Non-pigmented ciliary epithelial cell (primary cell): ENCODE data around the gene SLC10A2.

Experiments
- DNase-seq: peaks from one replicate; pipeline ENCODE4 v3.0.0-alpha.2; 2010; ENCODE audit warnings: low read depth

Gene SLC10A2

DNA sequence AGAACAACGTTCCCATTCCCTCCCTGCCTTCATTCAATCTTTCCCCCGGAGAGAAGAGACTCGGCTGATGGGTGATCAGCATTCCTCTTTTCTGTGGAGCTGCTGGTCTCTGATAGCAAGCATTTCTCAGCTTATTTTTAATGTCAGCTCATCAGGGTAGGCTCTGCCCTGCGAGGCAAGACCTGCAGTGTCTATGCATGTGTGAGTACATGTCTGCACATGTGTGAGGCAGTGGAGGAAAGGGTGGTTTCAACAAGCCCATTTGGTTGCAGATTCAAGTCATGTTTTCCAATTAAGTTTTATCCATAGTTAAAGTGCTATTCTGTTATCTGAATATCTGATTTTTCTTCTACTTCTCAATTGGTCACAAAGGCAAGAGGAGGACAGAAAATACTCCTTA lies 19.5 kb downstream of the SLC10A2 start:
- no peak for DNase-seq

DNA sequence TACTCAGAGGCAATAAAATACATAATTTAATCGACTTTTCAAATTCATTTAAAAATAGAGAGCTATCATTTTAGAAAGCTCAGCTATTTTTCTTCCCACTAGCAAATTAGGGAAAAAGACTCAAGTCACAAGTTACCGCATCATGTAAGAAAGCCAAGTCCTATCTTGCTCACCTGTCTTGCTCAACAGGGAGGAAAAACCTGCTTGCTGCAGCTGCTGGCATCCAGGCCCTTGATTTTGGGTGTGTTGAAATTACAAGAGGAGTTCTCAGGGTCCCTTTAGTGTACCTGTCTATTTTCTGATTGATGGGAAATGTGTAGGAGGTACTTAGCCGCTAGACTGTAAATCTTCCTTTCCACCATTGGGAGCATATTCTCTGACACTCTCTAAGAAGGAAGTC lies 22.2 kb downstream of the SLC10A2 start:
- DNase-seq, result no peak

DNA sequence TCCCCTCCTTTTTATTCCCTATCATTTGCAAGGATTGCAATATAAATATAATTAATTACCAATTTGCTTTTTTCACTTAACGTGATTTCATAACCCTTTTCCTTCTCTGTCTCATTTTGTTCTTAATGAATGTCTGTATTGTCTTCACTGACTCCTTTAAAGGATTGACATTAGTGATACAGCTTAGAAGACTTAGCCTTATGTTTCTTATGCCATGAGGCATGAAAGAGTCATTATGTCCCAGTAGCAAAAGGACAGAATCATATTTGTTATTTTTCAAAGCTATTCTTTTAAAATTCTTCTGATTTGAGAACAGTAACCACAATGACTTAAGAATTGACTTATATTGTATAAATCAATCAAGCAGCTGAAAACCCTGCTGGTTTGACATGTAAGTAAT lies 26.2 kb downstream of the SLC10A2 start:
- no peak for DNase-seq

DNA sequence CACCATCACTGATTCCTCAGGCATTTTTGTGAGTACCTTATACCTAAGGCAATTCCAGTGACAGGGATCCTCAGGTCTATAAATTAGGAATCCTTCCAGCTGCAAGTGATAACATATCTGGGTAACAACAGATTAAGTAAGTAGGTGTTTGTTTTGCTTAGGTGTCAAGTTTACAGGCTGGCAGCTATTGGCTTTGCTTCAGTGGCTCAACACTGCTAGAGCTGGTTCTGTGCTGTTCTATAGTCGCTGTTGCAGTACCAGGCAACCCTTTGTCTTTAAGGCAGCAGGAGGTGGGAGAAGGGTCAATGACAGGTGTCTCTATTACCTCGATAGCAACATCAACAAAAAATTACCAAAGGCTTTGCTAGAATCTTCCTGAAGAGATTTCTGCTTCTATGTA lies 27.0 kb downstream of the SLC10A2 start:
- DNase-seq, result no peak

DNA sequence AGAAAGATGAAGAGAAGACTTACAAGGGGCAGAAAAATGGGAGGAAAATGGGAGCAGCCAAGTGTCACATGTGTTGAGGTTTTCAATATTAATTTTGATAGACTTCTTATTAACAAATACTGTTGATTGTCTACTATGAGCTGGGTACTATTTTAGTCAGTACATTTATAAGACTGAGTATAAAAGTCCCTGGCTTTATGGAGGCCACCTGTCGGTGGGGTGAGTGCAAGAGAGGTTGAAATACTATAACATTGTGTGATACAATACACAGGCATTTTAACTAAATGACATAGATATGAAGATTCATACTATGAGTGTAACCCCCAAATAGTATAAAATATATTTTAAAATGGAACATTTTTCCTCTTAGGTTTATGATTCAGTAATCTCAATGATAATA lies 29.9 kb downstream of the SLC10A2 start:
- DNase-seq, result no peak

DNA sequence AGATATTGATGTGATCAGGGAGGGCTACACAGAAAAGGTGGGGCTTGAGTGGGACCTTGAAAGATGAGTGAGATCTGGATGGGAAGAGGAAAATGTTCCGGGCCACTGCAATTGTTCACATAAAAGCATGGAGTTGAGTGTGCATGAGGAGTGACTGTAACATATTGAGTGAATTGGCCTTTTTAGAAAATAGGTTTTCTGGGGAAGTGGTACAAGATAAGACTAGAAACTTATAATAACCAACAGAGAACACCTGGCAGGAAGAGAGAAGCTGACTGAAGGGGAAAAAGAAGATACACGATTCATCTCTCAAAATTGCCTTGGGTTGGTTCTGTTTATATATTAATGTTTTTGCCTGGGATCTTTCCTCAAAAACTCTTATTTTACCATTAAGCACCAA lies 32.2 kb downstream of the SLC10A2 start:
- DNase-seq, result no peak

DNA sequence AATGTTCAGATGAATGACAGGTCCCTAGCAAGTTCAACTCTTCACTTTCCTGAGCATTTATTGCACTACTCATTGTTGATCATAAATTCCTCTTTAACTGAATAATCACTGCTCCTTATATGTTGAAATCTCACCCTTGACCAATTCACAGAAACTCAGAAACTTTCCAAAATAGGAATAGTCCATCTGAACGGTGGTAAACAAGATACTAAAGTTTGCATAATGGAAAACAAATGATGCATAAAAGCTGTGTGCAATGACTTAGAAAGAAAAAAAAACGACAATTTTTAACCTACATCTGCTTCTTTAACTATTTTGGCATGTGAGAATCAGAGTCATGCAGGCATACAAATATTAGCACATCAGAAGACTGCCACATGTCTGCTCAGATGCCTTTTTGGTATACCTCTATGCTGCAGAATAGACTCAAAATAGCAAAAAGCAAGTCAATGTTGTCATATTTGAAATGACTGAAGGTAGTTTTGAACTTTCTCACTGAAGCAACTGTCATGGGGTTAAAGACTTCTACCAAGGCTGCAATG lies 34.8 kb downstream of the SLC10A2 start:
- no peak for DNase-seq

DNA sequence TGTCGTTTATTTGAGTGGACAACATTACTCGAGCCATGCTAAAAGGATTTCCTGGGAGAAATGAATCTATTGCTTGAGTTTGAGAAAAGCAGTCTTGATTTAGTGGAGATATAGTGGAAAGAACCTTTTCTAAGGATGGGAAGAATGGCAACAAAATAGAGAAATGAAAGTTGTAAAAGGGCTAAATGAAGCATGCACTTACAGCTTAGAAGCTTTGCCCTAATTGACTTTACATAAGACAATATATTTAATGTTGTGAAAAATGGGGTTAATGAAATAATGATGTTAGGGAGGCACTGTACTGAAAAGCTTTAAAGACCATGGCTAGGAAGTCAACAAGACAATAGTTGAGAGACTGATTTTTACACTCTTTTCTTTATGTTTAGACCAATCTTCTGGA lies 35.4 kb downstream of the SLC10A2 start:
- no peak for DNase-seq

DNA sequence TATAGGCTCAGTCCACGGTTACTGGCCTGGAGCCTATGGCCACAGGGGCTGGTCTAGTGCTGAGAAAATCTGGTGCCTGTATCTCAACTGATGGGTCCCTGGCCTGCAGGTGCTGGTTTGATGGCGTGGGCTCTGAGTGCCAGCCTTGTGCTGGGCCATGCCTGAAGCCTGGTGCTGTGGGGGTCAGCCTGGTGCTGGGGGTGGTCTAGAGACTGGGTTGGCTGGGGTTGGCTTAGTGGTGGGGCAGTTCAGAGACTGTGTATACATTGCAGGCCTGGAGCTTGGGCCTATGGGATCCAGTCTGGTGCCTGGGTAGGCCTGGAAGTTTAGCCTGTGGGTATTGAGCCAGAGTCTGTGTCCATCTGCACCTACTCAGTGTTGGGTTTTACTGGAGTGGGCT lies 36.4 kb downstream of the SLC10A2 start:
- DNase-seq, result no peak

DNA sequence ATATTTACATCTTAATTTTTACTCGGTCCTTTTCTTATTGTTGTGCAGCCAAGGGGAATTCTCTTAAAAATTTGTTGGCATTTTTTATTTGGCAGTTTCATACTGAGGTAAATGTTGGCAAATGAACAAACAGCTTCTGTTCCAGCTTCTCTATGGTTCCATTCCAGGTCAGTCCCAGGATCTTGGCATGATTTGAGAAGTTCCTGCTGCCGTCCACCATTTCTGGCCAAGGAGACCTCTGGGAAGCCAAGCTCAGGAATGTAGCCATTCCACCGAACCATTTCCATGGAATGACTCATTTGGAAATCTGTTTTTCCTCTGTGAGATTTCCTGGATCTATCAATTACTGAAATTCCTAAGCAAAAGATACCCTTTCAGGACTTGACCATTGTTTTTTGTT lies 43.9 kb downstream of the SLC10A2 start:
- DNase-seq, result no peak

DNA sequence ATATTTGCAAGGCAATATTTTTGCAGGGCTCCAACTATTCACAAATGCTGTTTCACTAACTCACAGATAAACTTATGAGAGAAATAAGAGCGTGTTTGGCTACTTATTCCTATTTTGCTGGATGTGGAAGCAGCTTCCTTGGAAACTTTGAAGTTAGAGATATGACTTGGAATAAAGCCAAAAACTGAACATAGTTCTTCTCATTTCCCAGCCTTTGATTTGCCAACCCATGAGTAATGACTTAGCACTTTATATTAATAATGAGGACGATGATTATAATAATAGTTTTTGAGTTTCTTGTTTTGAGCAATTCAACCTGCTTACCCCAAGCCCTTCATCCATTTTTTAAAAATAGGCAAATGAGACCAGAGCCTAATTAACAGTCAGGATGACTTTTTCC lies 47.7 kb downstream of the SLC10A2 start:
- no peak for DNase-seq

DNA sequence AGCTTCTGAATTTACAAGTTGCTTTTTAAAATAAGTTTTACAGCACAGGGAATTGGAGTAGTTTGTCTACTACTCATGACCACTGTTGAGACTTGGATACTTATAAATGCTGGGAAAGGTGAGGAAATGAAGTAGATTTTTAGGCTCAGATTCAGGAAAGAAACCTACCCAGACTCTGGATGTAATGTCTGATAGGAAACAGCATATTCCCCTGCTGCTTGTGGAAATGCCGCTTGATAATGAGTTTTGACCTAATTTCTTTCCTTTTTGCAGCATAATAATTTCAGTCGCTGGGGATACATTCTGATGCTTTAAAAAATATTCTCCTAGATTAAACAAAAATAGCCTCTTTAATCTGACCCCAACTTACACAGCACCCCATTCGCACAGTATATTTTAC lies 53.6 kb downstream of the SLC10A2 start:
- DNase-seq, result no peak

DNA sequence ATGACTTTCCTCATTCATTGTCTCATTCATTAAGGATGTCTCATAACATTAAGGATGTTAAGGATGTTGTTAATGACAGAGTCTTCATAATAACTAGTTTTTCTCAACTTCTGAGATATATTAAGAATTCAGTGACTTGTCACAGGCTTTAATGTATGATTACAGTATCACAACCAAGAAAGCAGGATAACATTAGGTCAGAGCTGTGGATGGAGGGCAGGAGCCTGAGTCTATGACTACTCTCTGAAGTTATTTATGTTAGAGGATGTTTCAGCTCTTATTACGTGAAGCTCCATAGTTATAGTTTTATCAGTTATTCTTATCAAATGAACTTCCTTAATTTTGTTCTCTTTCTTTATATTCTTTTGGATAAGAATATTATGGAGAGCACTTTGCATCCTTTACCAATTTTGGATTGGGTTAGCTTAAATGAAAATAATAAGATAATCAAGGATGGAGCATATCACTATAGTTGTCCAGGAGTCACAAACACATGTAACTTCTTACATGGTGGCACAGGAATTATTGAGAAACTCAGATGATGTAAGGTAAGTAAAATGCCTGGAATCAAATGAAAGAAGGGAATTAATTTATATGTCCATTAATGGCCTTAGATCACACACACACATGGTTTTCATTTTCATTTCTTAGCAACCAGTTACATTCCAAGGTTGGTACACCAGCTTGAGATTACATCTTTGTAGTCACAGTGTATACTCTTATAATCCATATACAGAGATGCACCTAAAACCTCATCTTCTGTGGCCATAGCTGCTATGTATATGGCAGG lies 57.0 kb downstream of the SLC10A2 start:
- no peak for DNase-seq

DNA sequence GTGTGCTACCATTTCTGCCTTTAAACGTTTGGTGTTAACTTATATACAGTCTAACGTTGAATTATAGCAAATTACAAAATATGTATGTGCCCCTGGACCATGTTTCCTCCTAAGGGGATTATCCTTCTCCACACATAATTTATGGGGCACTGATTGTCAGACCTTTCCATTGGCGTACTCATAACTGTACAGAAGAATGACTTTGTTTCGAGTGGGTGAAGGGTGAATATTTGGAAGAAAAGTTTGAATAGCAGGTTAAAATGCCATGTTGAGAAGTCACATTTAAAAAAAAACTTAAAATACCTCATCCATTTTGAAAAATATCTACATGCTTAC lies 58.8 kb downstream of the SLC10A2 start:
- no peak for DNase-seq

DNA sequence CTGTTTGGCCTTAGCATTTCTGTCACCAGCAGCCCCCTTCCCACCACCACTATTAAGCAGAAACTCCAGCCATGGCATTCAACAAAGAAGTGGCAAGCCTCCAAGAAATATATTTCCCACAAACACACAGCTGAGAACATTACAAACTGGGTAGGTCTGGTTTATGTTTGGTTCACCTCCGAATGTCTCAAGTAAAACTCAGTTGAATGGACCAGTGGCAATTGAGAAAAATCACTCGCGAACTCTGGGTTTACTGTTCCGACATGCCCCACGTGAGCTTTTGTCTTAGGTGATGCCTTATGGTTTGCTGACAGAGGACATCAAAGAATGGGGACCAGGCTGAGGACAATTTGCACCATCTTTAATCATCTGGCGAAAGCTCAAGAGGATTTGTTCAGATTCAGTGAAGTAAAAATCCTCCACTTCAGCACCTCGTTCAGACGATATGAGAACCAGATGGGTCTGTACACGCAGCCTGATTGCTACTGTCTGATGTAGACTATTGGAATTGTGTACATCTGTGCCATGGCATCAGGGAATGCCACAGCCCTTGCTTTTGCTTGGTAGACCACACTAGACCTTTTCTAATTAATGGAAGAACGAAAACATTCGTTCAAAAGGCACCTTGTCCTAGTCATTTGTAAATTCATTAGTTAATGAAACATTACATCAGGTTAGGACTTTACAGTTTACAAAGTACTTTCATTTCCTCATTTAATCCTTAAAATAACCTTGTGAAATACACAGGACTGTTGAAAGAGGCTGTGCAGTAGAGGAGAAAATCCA lies 59.4 kb downstream of the SLC10A2 start:
- DNase-seq, result no peak

DNA sequence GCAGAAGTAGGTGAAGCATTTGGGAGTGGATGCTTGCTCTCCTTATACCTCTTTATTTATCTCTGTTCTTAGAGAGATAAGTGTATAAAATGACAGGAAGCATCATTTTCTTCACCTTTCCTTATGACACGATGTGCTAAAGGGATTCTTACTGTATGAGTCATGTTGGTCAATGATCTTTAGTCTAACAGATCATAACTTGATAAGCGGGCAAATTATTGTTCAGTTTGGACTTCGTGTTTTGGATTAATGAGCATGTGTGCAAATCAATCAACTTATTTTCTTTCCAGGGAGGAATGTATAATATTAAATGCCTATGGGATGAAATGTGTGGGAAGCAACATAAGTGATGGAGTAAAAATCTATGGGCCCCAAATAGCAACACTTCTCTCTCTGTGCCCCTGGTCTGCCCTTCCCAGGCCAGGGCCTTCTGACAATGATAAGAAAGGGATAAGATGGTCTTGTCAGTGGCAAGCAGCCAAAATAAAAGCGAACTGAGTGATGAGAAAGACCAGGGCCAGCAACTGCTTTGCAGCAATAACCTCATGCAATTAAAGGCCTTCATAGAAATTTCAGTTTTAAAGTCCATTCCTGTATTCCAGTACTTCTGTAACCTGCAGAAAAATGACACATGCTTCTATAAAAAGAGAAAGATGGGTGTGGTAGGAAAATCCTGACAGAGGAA lies 61.4 kb downstream of the SLC10A2 start:
- no peak for DNase-seq

DNA sequence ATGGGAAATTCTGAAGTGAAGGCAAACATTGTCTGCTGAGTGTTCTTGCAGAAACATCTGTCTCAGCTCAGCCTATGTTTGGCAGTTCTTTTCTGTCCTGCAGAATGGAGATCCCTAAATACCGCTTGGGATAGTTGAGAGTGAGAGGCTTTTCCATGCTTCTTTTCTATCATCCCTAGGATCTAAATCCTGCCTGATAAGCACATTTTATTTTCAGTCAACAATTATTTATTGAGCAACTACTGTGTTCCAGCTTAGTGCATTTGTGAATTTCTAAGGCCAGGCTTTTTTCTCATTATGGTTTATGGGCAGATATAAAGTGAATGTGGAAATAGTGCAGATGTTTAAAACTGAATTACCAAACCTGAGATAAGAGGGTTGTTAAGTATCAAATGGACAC lies 62.6 kb downstream of the SLC10A2 start:
- DNase-seq, result no peak

DNA sequence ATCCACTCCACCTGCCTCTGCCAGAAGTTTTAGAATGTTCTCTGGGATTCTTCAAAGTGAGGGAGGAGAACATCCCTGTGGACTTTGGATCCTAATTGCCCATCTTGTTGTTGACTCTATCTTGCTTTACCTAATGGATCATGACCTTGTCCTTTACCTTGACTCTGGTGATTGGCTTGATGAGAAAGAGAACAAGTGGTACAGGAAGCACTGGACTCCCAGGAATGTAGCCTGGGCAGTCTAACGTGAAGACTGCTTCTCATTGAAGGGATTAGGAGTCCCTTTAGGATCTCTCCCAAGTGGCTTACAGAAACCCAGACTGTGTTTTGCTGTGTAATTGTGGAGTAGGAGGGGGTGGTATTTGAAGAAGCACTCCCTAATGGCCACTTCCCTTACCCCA lies 63.9 kb downstream of the SLC10A2 start:
- no peak for DNase-seq

DNA sequence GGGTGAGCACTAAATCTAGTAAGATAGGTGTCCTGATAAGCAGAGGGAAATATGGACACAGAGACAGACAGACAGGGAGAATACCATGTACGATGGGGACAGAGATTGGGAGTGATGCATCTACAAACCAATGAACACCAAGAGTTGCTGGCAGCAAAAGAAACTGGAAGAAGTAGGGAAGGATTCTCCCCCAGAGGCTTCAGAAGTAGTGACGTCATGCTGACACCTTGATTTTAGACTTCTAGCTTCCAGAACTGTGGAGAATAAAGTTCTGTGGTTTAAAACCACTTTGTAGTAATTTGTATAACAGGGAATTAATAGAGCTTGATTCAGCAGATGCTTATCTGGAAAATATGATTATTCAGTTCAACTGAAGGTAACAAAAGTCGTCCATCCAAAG lies 66.1 kb downstream of the SLC10A2 start:
- no peak for DNase-seq

DNA sequence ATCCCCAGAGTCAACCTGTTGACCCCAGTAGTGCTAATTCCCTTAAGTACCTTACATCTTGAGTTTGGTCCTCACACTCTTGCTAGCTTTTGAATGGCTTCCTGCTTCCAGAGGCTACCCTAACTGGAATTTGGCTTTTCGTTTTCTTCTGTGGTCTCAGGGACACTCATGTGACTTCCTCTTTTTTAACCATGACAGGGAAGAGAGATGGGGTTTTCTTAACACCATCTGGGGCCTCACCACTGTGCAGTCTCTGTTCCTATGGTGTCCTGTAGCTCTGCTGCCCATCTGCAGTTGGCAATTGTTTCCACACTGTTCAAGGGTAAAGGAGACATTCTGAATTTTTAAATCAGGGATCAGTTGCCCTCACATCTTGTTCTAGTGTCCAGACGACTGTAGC lies 66.7 kb downstream of the SLC10A2 start:
- DNase-seq, result no peak
